Activated CD8-positive, alpha-beta T cell treated with anti-CD3 and anti-CD28 coated beads for 36 hours (primary cell): ENCODE measurements around the gene ADCYAP1R1. TPM values are rescaled to one million over a fixed set of nuclear protein-coding genes. Genes with fewer than 3 reads are reported as not detected.

Experiments used
- ATAC-seq: fragments of 200-7000 bp; cut with Tn5 transposase; one replicate; pipeline ENCODE4 v1.10.0; 2021; ENCODE audit warnings: mild to moderate bottlenecking, moderate library complexity
- CTCF ChIA-PET: fragments of 350-600 bp; sonication (Branson Sonifier 250); formaldehyde crosslinking; loops from one replicate; lab custom pipeline; 2021; ENCODE audit warnings: antibody characterized with exemption; lab: Charles Lee
- POLR2A ChIA-PET: fragments of 350-600 bp; sonication (Branson Sonifier 250); formaldehyde crosslinking; loops from one replicate; lab custom pipeline; 2021; ENCODE audit warnings: antibody characterized with exemption; lab: Charles Lee
- DNase-seq: peaks from one replicate; pipeline ENCODE4 v3.0.0-alpha.2; 2020
- H3K27ac Mint-ChIP-seq: one replicate; pipeline ENCODE4 v1.8.0; 2021; ENCODE audit warnings: mild to moderate bottlenecking, mixed read lengths
- H3K27me3 Mint-ChIP-seq: one replicate; pipeline ENCODE4 v1.8.0; 2021; ENCODE audit warnings: mixed read lengths
- H3K36me3 Mint-ChIP-seq: one replicate; pipeline ENCODE4 v1.8.0; 2021; ENCODE audit warnings: low read depth, mixed read lengths
- H3K4me1 Mint-ChIP-seq: one replicate; pipeline ENCODE4 v1.8.0; 2021; ENCODE audit warnings: low read depth, mixed read lengths
- H3K4me3 Mint-ChIP-seq: one replicate; pipeline ENCODE4 v1.8.0; 2021; ENCODE audit warnings: mild to moderate bottlenecking, moderate library complexity, mixed read lengths
- H3K9me3 Mint-ChIP-seq: one replicate; pipeline ENCODE4 v1.8.0; 2021; ENCODE audit warnings: mixed read lengths
- intact Hi-C: fragments of 100-400 bp; cut with micrococcal nuclease; formaldehyde crosslinking; loops from one replicate; pipeline ENCODE4 v1.10.0; 2022
- total RNA-seq, 2 experiments: library from RNA; stranded (reverse); gene quantifications; one replicate each; pipeline ENCODE4 v1.2.3, GENCODE V29; 2021
- TF ChIP-seq, protein P1 (sequence below): fragments of 200-600 bp; IDR thresholded peaks from one replicate; pipeline ENCODE4 v1.8.0; 2022; ENCODE audit warnings: antibody characterized with exemption, mild to moderate bottlenecking

ADCYAP1R1 gene
- total RNA-seq, 2 experiments from 2014 or later, result not detected

GRCh38 chr7:31007634-31008033, 44.5 kb upstream of the ADCYAP1R1 start:
- no peak overlapping the region for H3K27ac Mint-ChIP-seq

DNA sequence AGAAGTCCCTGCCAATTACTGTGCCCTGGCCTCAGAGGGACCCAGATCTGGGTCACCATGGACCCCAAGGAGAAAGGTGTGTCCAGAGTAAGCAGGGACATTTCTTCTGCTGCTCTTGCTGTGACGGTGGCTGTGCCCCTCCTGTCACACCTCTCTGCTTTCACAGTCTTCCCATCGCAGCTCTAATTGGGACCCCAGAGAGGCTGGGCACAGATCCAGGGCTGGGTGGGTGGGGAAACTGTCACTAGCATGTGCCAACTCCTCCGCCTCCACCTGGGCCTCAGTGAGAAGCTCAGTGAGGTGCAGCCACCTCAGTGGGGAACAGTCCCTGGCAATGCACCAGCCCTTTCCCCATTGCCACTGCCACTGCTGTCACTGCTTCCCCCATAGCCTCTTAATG, 37.3 kb upstream of the ADCYAP1R1 start:
- ChIA-PET POLR2A (no interaction called here), CTCF (interaction anchor here (2.0 kb wide), 1 partner anchor 31 kb away, joined by 7 read pairs; no protein-coding TSS in a partner anchor)
- no peaks in the 10 kb centered on the region for H3K4me1 Mint-ChIP-seq
- TF ChIP-seq, protein P1, sequence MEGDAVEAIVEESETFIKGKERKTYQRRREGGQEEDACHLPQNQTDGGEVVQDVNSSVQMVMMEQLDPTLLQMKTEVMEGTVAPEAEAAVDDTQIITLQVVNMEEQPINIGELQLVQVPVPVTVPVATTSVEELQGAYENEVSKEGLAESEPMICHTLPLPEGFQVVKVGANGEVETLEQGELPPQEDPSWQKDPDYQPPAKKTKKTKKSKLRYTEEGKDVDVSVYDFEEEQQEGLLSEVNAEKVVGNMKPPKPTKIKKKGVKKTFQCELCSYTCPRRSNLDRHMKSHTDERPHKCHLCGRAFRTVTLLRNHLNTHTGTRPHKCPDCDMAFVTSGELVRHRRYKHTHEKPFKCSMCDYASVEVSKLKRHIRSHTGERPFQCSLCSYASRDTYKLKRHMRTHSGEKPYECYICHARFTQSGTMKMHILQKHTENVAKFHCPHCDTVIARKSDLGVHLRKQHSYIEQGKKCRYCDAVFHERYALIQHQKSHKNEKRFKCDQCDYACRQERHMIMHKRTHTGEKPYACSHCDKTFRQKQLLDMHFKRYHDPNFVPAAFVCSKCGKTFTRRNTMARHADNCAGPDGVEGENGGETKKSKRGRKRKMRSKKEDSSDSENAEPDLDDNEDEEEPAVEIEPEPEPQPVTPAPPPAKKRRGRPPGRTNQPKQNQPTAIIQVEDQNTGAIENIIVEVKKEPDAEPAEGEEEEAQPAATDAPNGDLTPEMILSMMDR, result no peak
- DNase-seq (no peak), ATAC-seq (no peak)
- peaks cover 11% of the 10 kb centered on the region for H3K27me3 Mint-ChIP-seq
- intact Hi-C loops, result no loop called here
- H3K36me3 Mint-ChIP-seq, result no peaks in the 10 kb centered on the region
- no peak overlapping the region for H3K4me3 Mint-ChIP-seq
- peaks cover 2% of the 10 kb centered on the region for H3K9me3 Mint-ChIP-seq
- H3K27ac Mint-ChIP-seq, result no peak overlapping the region

More at GRCh38 chr7:31007634-31008033, 44.5 kb upstream of the ADCYAP1R1 start:
- CTCF ChIA-PET, result interaction anchor here (1.2 kb wide), 1 partner anchor 115 kb away, joined by 5 read pairs; no protein-coding TSS in a partner anchor
- Mint-ChIP-seq H3K9me3 (peaks cover 2% of the 10 kb centered on the region), H3K36me3 (no peaks in the 10 kb centered on the region), H3K4me1 (no peaks in the 10 kb centered on the region), H3K4me3 (no peak overlapping the region), H3K27me3 (peaks cover 10% of the 10 kb centered on the region)
- POLR2A ChIA-PET, result no interaction called here
- DNase-seq (no peak), ATAC-seq (no peak)
- intact Hi-C loops, result no loop called here
- TF ChIP-seq, protein P1, result no peak

DNA sequence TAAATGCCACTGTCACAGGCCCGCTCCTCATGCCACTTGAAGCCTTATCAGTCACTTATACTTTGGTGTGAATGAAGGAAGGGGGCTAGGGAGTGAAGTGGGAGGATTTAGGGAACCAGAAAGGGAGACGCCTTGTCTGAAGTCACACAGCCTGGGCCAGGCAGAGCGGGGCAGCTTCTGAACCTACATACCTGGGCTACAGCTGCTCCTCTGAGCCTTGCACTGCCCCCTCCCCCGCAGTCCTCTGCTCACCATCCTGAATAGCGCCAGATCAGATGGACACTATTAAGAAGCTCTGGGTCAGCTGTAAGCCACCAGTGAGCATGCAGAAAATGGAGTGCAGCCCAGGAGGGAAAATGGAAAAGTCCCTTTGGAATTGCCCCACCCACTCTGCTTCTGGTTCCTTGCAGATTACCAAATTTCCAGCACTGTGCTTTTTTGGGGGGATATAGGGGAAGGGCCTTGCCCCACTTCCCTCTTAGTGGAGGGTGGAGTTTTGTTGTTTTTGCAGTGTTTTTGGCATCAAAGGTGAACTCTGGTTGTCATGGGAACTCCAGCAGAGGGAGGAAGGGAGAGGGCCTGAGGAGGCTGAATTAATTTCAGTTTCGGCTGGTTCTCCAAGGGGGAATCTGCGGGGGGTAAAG, 35.0 kb upstream of the ADCYAP1R1 start:
- Mint-ChIP-seq H3K36me3 (no peaks in the 10 kb centered on the region), H3K4me1 (no peaks in the 10 kb centered on the region), H3K4me3 (no peak overlapping the region), H3K9me3 (no peaks in the 10 kb centered on the region), H3K27ac (no peak overlapping the region), H3K27me3 (peaks cover 9% of the 10 kb centered on the region)
- DNase-seq, result no peak
- intact Hi-C loops, result no loop called here
- TF ChIP-seq, protein P1, result no peak
- ChIA-PET POLR2A (no interaction called here), CTCF (interaction anchor here (2.0 kb wide), 1 partner anchor 33 kb away, joined by 7 read pairs; no protein-coding TSS in a partner anchor)
- ATAC-seq, result no peak

DNA sequence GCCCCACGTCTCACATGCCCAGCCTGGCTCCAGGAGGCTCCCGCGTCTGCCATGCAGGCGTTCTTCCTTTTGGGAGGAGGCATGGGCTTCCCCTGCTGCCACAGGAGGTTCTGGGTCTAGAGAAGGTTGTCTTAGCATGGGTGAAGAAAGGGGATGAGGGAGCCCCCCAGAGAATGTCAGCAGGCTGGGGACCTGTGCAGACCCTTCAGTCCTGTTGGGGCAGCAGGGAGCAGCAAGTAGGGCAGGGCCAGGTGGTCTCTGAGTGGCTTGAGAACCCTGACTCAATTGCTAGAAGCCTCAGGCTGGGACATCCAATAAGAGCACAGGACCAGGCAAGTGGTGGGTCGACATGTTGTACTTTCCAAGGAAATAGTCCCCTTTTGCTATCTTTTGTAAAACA, 34.4 kb upstream of the ADCYAP1R1 start:
- Mint-ChIP-seq H3K27ac (no peak overlapping the region), H3K4me1 (peaks cover 2% of the 10 kb centered on the region), H3K36me3 (no peaks in the 10 kb centered on the region), H3K4me3 (no peak overlapping the region), H3K27me3 (peaks cover 9% of the 10 kb centered on the region), H3K9me3 (no peaks in the 10 kb centered on the region)
- ATAC-seq (no peak), DNase-seq (no peak)
- ChIA-PET CTCF (no interaction called here), POLR2A (no interaction called here)
- TF ChIP-seq, protein P1, result no peak
- intact Hi-C loops, result no loop called here

- DNase-seq (no peak), ATAC-seq (no peak)
- ChIA-PET CTCF (interaction anchor here (1.4 kb wide), 1 partner anchor 81 kb away, joined by 5 read pairs; no protein-coding TSS in a partner anchor), POLR2A (no interaction called here)
- intact Hi-C loops, result no loop called here
- Mint-ChIP-seq H3K36me3 (peaks cover 3% of the 10 kb centered on the region), H3K27ac (no peak overlapping the region), H3K27me3 (peaks cover 7% of the 10 kb centered on the region), H3K9me3 (peaks cover 6% of the 10 kb centered on the region), H3K4me1 (peaks cover 16% of the 10 kb centered on the region), H3K4me3 (no peak overlapping the region)
- TF ChIP-seq, protein P1, result no peak
These were observed 32.6 kb upstream of the ADCYAP1R1 start for GRCh38 chr7:31019509-31019908.
